GM21367 (cell line): ENCODE results near the gene SH2D3C.
A peak's percentile ranks its signal among the peaks of the same experiment; 100 is the strongest.

Experiments
- ATAC-seq: cut with Tn5 transposase; IDR thresholded peaks from one replicate; pipeline ENCODE4 v1.9.1; 2021; ENCODE audit not compliant: unreplicated experiment

The SH2D3C gene

GRCh38 chr9:127778280-127779135 is at the start of gene SH2D3C:
Gene SH2D3C (minus strand): TSS chr9:127778666. CDS start chr9:127778627, 39 bp downstream.
- peak; percentile 2 for ATAC-seq

GRCh38 chr9:127826253-127826913 is 47.9 kb upstream of the SH2D3C start:
- ATAC-seq: no peak

GRCh38 chr9:127825319-127826051 is 47.0 kb upstream of the SH2D3C start:
- ATAC-seq: no peak

GRCh38 chr9:127822108-127822507 is 43.6 kb upstream of the SH2D3C start:
- ATAC-seq: no peak

- no peak for ATAC-seq
Measured at GRCh38 chr9:127818574-127818973, 40.1 kb upstream of the SH2D3C start.

GRCh38 chr9:127817881-127818434 is 39.5 kb upstream of the SH2D3C start:
- no peak for ATAC-seq

GRCh38 chr9:127816728-127817127 is 38.3 kb upstream of the SH2D3C start:
- ATAC-seq: no peak

- no peak for ATAC-seq
Measured at GRCh38 chr9:127816362-127816725, 37.9 kb upstream of the SH2D3C start.

GRCh38 chr9:127815512-127816361 is 37.3 kb upstream of the SH2D3C start:
- ATAC-seq: no peak

GRCh38 chr9:127814619-127815511 is 36.4 kb upstream of the SH2D3C start:
- no peak for ATAC-seq

- no peak for ATAC-seq
Measured at GRCh38 chr9:127813686-127814226, 35.3 kb upstream of the SH2D3C start.

GRCh38 chr9:127812936-127813675 is 34.6 kb upstream of the SH2D3C start:
- ATAC-seq: no peak

GRCh38 chr9:127812011-127812410 is 33.5 kb upstream of the SH2D3C start:
- no peak for ATAC-seq

- no peak for ATAC-seq
Measured at GRCh38 chr9:127810378-127811187, 32.1 kb upstream of the SH2D3C start.

GRCh38 chr9:127809540-127810377 is 31.3 kb upstream of the SH2D3C start:
- ATAC-seq: no peak

- no peak for ATAC-seq
Measured at GRCh38 chr9:127809002-127809539, 30.6 kb upstream of the SH2D3C start.
